ENCODE results near the gene FCRLB. TPM values are rescaled to one million over a fixed set of nuclear protein-coding genes. Genes with fewer than 3 reads are reported as not detected.

Gene FCRLB
- total and polyA plus RNA-seq, 2 experiments from 2014 or later = 0.37 to 0.56 TPM

GRCh38 chr1:161740921-161741320 is 19.6 kb downstream of the FCRLB start:
- no peak overlapping the region for H3K27ac Mint-ChIP-seq
- H3K27me3 ChIP-seq (ENCODE audit: insufficient read depth) = no peaks in the 10 kb centered on the region
- no peaks in the 10 kb centered on the region for H4K20me1 ChIP-seq (replicated peaks; ENCODE audit: insufficient read depth)
- ATAC-seq (no peak), DNase-seq (ENCODE audit: low spot score) (no peak)
- no peak overlapping the region for H2AFZ ChIP-seq
- no peak overlapping the region for H3K4me2 ChIP-seq
- H3K79me2 ChIP-seq (replicated peaks; ENCODE audit: insufficient read depth) = no peaks in the 10 kb centered on the region
- H3K36me3 ChIP-seq (ENCODE audit: insufficient read depth) = no peaks in the 10 kb centered on the region
- H3K36me3 Mint-ChIP-seq (ENCODE audit: low read depth) = no peaks in the 10 kb centered on the region
- H3F3A ChIP-seq (replicated peaks; ENCODE audit: low read depth) = no peaks in the 10 kb centered on the region
- no peak overlapping the region for H3K27ac ChIP-seq (ENCODE audit: low read depth)
- no peak overlapping the region for H3K4me3 Mint-ChIP-seq
- H3K4me1 ChIP-seq (ENCODE audit: insufficient read depth) = peaks cover 19% of the 10 kb centered on the region
- H3K9me2 ChIP-seq (ENCODE audit: insufficient read depth) = no peaks in the 10 kb centered on the region
- no peaks in the 10 kb centered on the region; the same call in 2 of the 3 replicates for H3K9me3 Mint-ChIP-seq
- H3K4me1 Mint-ChIP-seq = peaks cover 29% of the 10 kb centered on the region
- TF ChIP-seq CREB1 (CRISPR knock-in tag; IDR thresholded peaks at IDR 0.05; ENCODE audit: low read depth) = no peak
- no peak overlapping the region for H3K4me3 ChIP-seq
- no peaks in the 10 kb centered on the region for H3K27me3 Mint-ChIP-seq (ENCODE audit: insufficient read depth, low read depth, poor library complexity)

DNA sequence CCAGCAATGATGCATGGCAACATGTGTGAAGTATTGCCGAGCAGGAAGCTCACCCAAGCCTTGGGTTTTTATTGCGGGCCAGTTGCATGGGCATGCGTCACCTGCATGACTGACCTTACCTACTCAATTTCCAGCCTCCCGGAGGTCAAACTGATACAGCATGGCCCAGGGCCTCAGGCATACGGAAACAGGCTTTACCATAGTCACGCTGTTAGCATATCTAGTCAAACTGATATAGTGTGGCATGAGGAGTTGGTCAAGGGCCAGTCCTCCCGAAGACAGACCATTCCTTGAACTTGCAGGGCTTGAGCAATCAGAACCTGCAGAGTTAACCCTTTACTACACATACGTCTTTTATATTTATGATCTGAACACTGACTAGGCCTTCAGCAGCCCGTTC is 21.9 kb downstream of the FCRLB start:
- Histone ChIP-seq H2AFZ (no peak overlapping the region), H3K4me2 (no peak overlapping the region), H3K36me3 (ENCODE audit: insufficient read depth) (no peaks in the 10 kb centered on the region), H4K20me1 (replicated peaks; ENCODE audit: insufficient read depth) (no peaks in the 10 kb centered on the region), H3K27me3 (ENCODE audit: insufficient read depth) (no peaks in the 10 kb centered on the region), H3K4me1 (ENCODE audit: insufficient read depth) (peaks cover 1% of the 10 kb centered on the region; the same call in 1 of the 2 replicates), H3K27ac (ENCODE audit: low read depth) (no peak overlapping the region), H3F3A (replicated peaks; ENCODE audit: low read depth) (no peaks in the 10 kb centered on the region), H3K4me3 (no peak overlapping the region), H3K79me2 (replicated peaks; ENCODE audit: insufficient read depth) (no peaks in the 10 kb centered on the region), H3K9me2 (ENCODE audit: insufficient read depth) (no peaks in the 10 kb centered on the region)
- Mint-ChIP-seq H3K4me3 (no peak overlapping the region), H3K27me3 (ENCODE audit: insufficient read depth, low read depth, poor library complexity) (no peaks in the 10 kb centered on the region), H3K27ac (no peak overlapping the region), H3K4me1 (peaks cover 9% of the 10 kb centered on the region; the same call in 2 of the 3 replicates), H3K36me3 (ENCODE audit: low read depth) (no peaks in the 10 kb centered on the region), H3K9me3 (no peaks in the 10 kb centered on the region; the same call in 2 of the 3 replicates)
- peak; percentile 23 for DNase-seq (ENCODE audit: low spot score)
- ATAC-seq = peak; percentile 27
- TF ChIP-seq REST (IDR thresholded peaks at IDR 0.05; ENCODE audit: unreplicated experiment) (no peak), CTCF (conservative IDR thresholded peaks at IDR 0.05; ENCODE audit: low read depth in 2 of 2) (no peak), CREB1 (CRISPR knock-in tag; IDR thresholded peaks at IDR 0.05; ENCODE audit: low read depth) (no peak), ZNF331 (CRISPR knock-in tag; IDR thresholded peaks at IDR 0.05; ENCODE audit: low read depth) (no peak), ZNF462 (CRISPR knock-in tag; IDR thresholded peaks at IDR 0.05) (no peak), STAT1 (IDR thresholded peaks at IDR 0.05; ENCODE audit: unreplicated experiment) (no peak), POLR2AphosphoS5 (IDR thresholded peaks at IDR 0.05; ENCODE audit: low read depth) (no peak), JUNB (IDR thresholded peaks at IDR 0.05; ENCODE audit: unreplicated experiment) (no peak), EZH2 (IDR thresholded peaks at IDR 0.05; ENCODE audit: low read depth, unreplicated experiment) (no peak), NANOG (IDR thresholded peaks at IDR 0.05; ENCODE audit: borderline replicate concordance) (no peak), ZNF114 (CRISPR knock-in tag; IDR thresholded peaks at IDR 0.05) (no peak)

Data from GM23338 (cell line).